Caco-2 (cell line): ENCODE data around the gene GPSM3. TPM values are rescaled to one million over a fixed set of nuclear protein-coding genes. Genes with fewer than 3 reads are reported as not detected.
A peak's percentile ranks its signal among the peaks of the same experiment; 100 is the strongest.

Experiments used
- BruUV-seq: library from RNA; stranded (reverse); fragments of 400-500 nt; replicated peaks from 2 replicates; lab custom pipeline; 2021; lab: Mats Ljungman, UMichigan
- CTCF ChIA-PET: fragments of 300-600 bp; sonication (Branson Sonifier 250); formaldehyde crosslinking; loops from one replicate; lab custom pipeline; 2022; ENCODE audit warnings: antibody characterized with exemption; lab: Charles Lee
- POLR2A ChIA-PET: fragments of 300-600 bp; sonication (Branson Sonifier 250); formaldehyde crosslinking; loops from one replicate; lab custom pipeline; 2022; ENCODE audit warnings: antibody characterized with exemption; lab: Charles Lee
- DNase-seq, 2 experiments: peaks; one replicate each; pipeline versions ENCODE4 v3.0.0 to v3.0.0-alpha.2; 2020 to 2022
- H3K27me3 ChIP-seq: replicated peaks from 2 replicates; pipeline ENCODE4 v1.6.0; 2011; ENCODE audit warnings: low read length; ENCODE audit not compliant: control insufficient read depth, insufficient read depth
- H3K36me3 ChIP-seq: 2 replicates; pipeline ENCODE4 v1.5.1; 2011; ENCODE audit warnings: low read length; ENCODE audit not compliant: control insufficient read depth, insufficient read depth
- H3K4me1 ChIP-seq: fragments of 250-450 bp; sonication (Bioruptor Pico); 2 replicates; pipeline ENCODE4 v1.5.1; 2020; ENCODE audit warnings: mild to moderate bottlenecking
- H3K4me3 ChIP-seq: 2 replicates; pipeline ENCODE4 v1.5.1; 2011; ENCODE audit warnings: low read depth, mild to moderate bottlenecking, control low read depth, low read length
- H3K9me3 ChIP-seq: fragments of 250-450 bp; sonication (Bioruptor Pico); 2 replicates; pipeline ENCODE4 v1.5.1; 2020; ENCODE audit warnings: mild to moderate bottlenecking, moderate library complexity
- H3K27ac Mint-ChIP-seq: one replicate; pipeline ENCODE4 v1.8.0; 2022; ENCODE audit warnings: mixed read lengths; ENCODE audit not compliant: unreplicated experiment
- H3K27me3 Mint-ChIP-seq: one replicate; pipeline ENCODE4 v1.8.0; 2022; ENCODE audit warnings: mixed read lengths; ENCODE audit not compliant: insufficient read depth, unreplicated experiment
- H3K36me3 Mint-ChIP-seq: one replicate; pipeline ENCODE4 v1.8.0; 2022; ENCODE audit warnings: mild to moderate bottlenecking, mixed read lengths; ENCODE audit not compliant: insufficient read depth, unreplicated experiment
- H3K4me1 Mint-ChIP-seq: one replicate; pipeline ENCODE4 v1.8.0; 2022; ENCODE audit warnings: low read depth, mixed read lengths; ENCODE audit not compliant: unreplicated experiment
- H3K4me3 Mint-ChIP-seq: one replicate; pipeline ENCODE4 v1.8.0; 2022; ENCODE audit warnings: mild to moderate bottlenecking, moderate library complexity, mixed read lengths; ENCODE audit not compliant: unreplicated experiment
- H3K9me3 Mint-ChIP-seq: one replicate; pipeline ENCODE4 v1.8.0; 2022; ENCODE audit warnings: mixed read lengths; ENCODE audit not compliant: unreplicated experiment
- CTCF ChIP-seq, 2 experiments: fragments of 200-600 bp in 1 of 2; IDR thresholded peaks; 1 replicate in 1 of 2; 2 replicates in 1 of 2; pipeline versions ENCODE4 v1.5.1 to v1.8.0; 2011 to 2022; ENCODE audit warnings: antibody characterized with exemption in 1 of 2, control low read depth in 1 of 2, inconsistent platforms in 1 of 2, low read depth in 1 of 2, low read length in 1 of 2, mild to moderate bottlenecking in 1 of 2, moderate library complexity in 1 of 2; ENCODE audit not compliant: insufficient read depth in 1 of 2, severe bottlenecking in 1 of 2, unreplicated experiment in 1 of 2
- intact Hi-C: fragments of 100-400 bp; cut with micrococcal nuclease; formaldehyde crosslinking; loops from one replicate; pipeline ENCODE4 v1.10.0; 2022; ENCODE audit not compliant: unreplicated experiment
- total RNA-seq: library from RNA; stranded (reverse); gene quantifications from 2 replicates; pipeline ENCODE4 v1.2.3, GENCODE V29; 2022

GPSM3 gene
- total RNA-seq, 1 experiment from 2014 or later, result 0.41 TPM

- Histone ChIP-seq H3K4me3 (peak overlapping the region; percentile 87), H3K9me3 (no peaks in the 10 kb centered on the region), H3K4me1 (peaks cover 22% of the 10 kb centered on the region), H3K27me3 (no peaks in the 10 kb centered on the region), H3K36me3 (peaks cover 1% of the 10 kb centered on the region)
- intact Hi-C loops, result loop anchor here (1.0 kb wide), 1 partner anchor 19 kb away; no protein-coding TSS in a partner anchor
- POLR2A ChIA-PET, result interaction anchor here (0.6 to 1.4 kb wide), 4 partner anchors 14 to 795 kb away, joined by 3 to 29 read pairs (median 4); partner anchors contain the start of genes FKBPL and PBX2
- peak overlapping the region; percentile 94 for H3K27ac Mint-ChIP-seq
- H3K9me3 Mint-ChIP-seq, result no peaks in the 10 kb centered on the region
- H3K4me3 Mint-ChIP-seq, result peak overlapping the region; percentile 81
- CTCF ChIA-PET, result interaction anchor here (1.2 to 2.1 kb wide), 4 partner anchors 9 to 83 kb away, joined by 3 to 24 read pairs (median 4); partner anchors contain the start of gene PBX2
- H3K4me1 Mint-ChIP-seq, result peaks cover 46% of the 10 kb centered on the region
- H3K36me3 Mint-ChIP-seq, result peaks cover 38% of the 10 kb centered on the region
- H3K27me3 Mint-ChIP-seq, result no peaks in the 10 kb centered on the region
- BruUV-seq, result TSS peak; percentile 63
- no peak for TF ChIP-seq CTCF (IDR thresholded peaks at IDR 0.05; ENCODE audit: insufficient read depth in 1 of 2, low read depth in 1 of 2, low read length in 1 of 2, severe bottlenecking in 1 of 2, unreplicated experiment in 1 of 2)
- no peak for DNase-seq
Measured at GRCh38 chr6:32176476-32177182, 15.8 kb downstream of the GPSM3 start.

- no peak for TF ChIP-seq CTCF (IDR thresholded peaks at IDR 0.05; ENCODE audit: insufficient read depth in 1 of 2, low read depth in 1 of 2, low read length in 1 of 2, severe bottlenecking in 1 of 2, unreplicated experiment in 1 of 2)
- H3K4me3 ChIP-seq, result peak within 1 kb of the TSS; percentile 87
- no peaks in the 10 kb centered on the region for H3K27me3 Mint-ChIP-seq
- intact Hi-C loops, result no loop called here
- POLR2A ChIA-PET, result interaction anchor here (0.6 to 1.0 kb wide), 3 partner anchors 20 to 796 kb away, joined by 3 to 6 read pairs (median 4); partner anchors contain the start of gene FKBPL
- no TSS peak for BruUV-seq
- no peaks in the 10 kb centered on the region; the same call in 1 of the 2 replicates for H3K36me3 ChIP-seq
- H3K9me3 ChIP-seq, result no peaks in the 10 kb centered on the region
- CTCF ChIA-PET, result interaction anchor here (1.3 to 2.1 kb wide), 2 partner anchors 8 to 20 kb away, joined by 3 to 24 read pairs; no protein-coding TSS in a partner anchor
- no peaks in the 10 kb centered on the region for H3K27me3 ChIP-seq
- H3K27ac Mint-ChIP-seq, result peak within 1 kb of the TSS; percentile 94
- peaks cover 22% of the 10 kb centered on the region for H3K4me1 ChIP-seq
- peak within 1 kb of the TSS; percentile 81 for H3K4me3 Mint-ChIP-seq
- peaks cover 43% of the 10 kb centered on the region for H3K36me3 Mint-ChIP-seq
- peak; percentile 97 to 98 for DNase-seq
- H3K4me1 Mint-ChIP-seq, result peaks cover 46% of the 10 kb centered on the region
- no peaks in the 10 kb centered on the region for H3K9me3 Mint-ChIP-seq
Measured at GRCh38 chr6:32175711-32176475, 16.6 kb downstream of the GPSM3 start, which contains the start of gene AGPAT1. Gene AGPAT1, minus strand, starts transcription at chr6:32176084. Its CDS starts 4,588 bp downstream, at chr6:32171496.

- H3K27me3 ChIP-seq, result no peaks in the 10 kb centered on the region
- BruUV-seq, result TSS peak; percentile 9
- TF ChIP-seq CTCF (IDR thresholded peaks at IDR 0.05; ENCODE audit: insufficient read depth in 1 of 2, low read depth in 1 of 2, low read length in 1 of 2, severe bottlenecking in 1 of 2, unreplicated experiment in 1 of 2), result no peak
- H3K4me3 Mint-ChIP-seq, result peak overlapping the region; percentile 81
- H3K4me3 ChIP-seq, result peak overlapping the region; percentile 87
- no peak for DNase-seq
- POLR2A ChIA-PET, result no interaction called here
- no peaks in the 10 kb centered on the region for H3K9me3 ChIP-seq
- CTCF ChIA-PET, result no interaction called here
- H3K27me3 Mint-ChIP-seq, result no peaks in the 10 kb centered on the region
- H3K36me3 ChIP-seq, result no peaks in the 10 kb centered on the region
- intact Hi-C loops, result no loop called here
- peaks cover 45% of the 10 kb centered on the region for H3K36me3 Mint-ChIP-seq
- peaks cover 22% of the 10 kb centered on the region for H3K4me1 ChIP-seq
- H3K27ac Mint-ChIP-seq, result no peak overlapping the region
- no peaks in the 10 kb centered on the region for H3K9me3 Mint-ChIP-seq
- peaks cover 41% of the 10 kb centered on the region for H3K4me1 Mint-ChIP-seq
Measured at GRCh38 chr6:32175322-32175710, 17.1 kb downstream of the GPSM3 start.
